Brain microvascular endothelial cell (primary cell): ENCODE results near the gene LIMD2.

Experiments
- DNase-seq: peaks from one replicate; pipeline ENCODE4 v3.0.0-alpha.2; 2020
- H3K27ac ChIP-seq: fragments of 250-450 bp; sonication (Bioruptor Pico); 2 replicates; pipeline ENCODE4 v1.5.1; 2020; ENCODE audit warnings: mild to moderate bottlenecking, moderate library complexity
- H3K27me3 ChIP-seq: fragments of 250-450 bp; sonication (Bioruptor Pico); replicated peaks from 2 replicates; pipeline ENCODE4 v1.5.1; 2020; ENCODE audit warnings: mild to moderate bottlenecking
- H3K36me3 ChIP-seq: fragments of 250-450 bp; sonication (Bioruptor Pico); replicated peaks from 2 replicates; pipeline ENCODE4 v1.5.1; 2020; ENCODE audit warnings: mild to moderate bottlenecking
- H3K4me3 ChIP-seq: 2 replicates; pipeline ENCODE4 v1.5.1; 2011; ENCODE audit warnings: low read depth, mild to moderate bottlenecking, control low read depth, low read length, moderate library complexity
- in situ Hi-C: cut with HindIII; loops from 2 replicates; pipeline ENCODE4 v1.10.0; 2017; ENCODE audit warnings: low sequenced_read_pairs, low pct_ligation_motif_present
- TF ChIP-seq, protein P1 (sequence below): IDR thresholded peaks from 2 replicates; pipeline ENCODE4 v1.5.1; 2011; ENCODE audit warnings: low read depth, mild to moderate bottlenecking, moderate library complexity, low read length, control low read depth, inconsistent platforms; ENCODE audit errors: missing control alignments

Gene LIMD2

DNA sequence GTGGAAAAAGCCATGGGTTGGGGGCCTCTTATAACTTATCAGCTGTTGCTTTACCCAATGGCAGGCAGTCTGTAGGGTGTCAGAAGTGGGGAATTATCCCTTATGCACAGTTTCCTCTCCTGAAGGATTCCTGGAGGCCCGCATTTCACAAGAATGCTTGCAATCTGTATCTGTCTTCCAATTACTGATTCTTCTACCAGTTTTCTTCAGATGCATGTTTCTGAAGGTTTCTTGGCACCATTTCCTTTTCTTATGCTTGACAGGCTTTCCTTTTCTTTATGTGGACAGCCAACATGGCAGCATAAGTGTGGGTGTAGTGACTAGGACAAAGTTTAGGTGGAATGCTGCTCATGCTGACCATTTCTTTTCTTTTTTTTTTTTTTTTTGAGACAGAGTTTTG lies 41.6 kb downstream of the LIMD2 start:
- Histone ChIP-seq H3K36me3 (peaks cover 21% of the 10 kb centered on the region), H3K27ac (no peak overlapping the region)
- in situ Hi-C loops: no loop called here

DNA sequence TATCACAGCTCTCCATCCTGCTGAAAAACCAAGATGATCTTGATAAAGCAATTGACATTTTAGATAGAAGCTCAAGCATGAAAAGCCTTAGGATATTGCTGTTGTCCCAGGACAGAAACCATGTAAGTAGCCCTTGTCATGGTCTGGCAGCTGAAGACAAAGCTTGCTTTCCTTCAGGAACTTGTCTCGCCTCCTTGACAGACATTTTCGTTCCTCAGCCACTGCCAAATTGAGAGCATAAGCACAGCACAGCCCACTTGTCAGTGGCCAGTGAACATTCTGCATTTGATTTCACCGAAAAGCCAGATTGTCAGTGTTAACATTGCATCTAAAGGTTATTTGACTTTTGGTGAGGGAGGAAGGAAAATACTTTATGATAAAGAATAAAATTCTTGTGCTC lies 42.1 kb downstream of the LIMD2 start:
- H3K4me3 ChIP-seq: no peak overlapping the region
- DNase-seq: no peak
- H3K27me3 ChIP-seq: no peaks in the 10 kb centered on the region
- H3K27ac ChIP-seq: no peak overlapping the region
- TF ChIP-seq, protein P1, sequence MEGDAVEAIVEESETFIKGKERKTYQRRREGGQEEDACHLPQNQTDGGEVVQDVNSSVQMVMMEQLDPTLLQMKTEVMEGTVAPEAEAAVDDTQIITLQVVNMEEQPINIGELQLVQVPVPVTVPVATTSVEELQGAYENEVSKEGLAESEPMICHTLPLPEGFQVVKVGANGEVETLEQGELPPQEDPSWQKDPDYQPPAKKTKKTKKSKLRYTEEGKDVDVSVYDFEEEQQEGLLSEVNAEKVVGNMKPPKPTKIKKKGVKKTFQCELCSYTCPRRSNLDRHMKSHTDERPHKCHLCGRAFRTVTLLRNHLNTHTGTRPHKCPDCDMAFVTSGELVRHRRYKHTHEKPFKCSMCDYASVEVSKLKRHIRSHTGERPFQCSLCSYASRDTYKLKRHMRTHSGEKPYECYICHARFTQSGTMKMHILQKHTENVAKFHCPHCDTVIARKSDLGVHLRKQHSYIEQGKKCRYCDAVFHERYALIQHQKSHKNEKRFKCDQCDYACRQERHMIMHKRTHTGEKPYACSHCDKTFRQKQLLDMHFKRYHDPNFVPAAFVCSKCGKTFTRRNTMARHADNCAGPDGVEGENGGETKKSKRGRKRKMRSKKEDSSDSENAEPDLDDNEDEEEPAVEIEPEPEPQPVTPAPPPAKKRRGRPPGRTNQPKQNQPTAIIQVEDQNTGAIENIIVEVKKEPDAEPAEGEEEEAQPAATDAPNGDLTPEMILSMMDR: no peak
- in situ Hi-C loops: no loop called here
- H3K36me3 ChIP-seq: peaks cover 21% of the 10 kb centered on the region

More for the DNA sequence above, 41.6 kb downstream of the LIMD2 start:
- DNase-seq: no peak
- no peaks in the 10 kb centered on the region for H3K27me3 ChIP-seq
- TF ChIP-seq, protein P1: no peak
- H3K4me3 ChIP-seq: no peak overlapping the region

DNA sequence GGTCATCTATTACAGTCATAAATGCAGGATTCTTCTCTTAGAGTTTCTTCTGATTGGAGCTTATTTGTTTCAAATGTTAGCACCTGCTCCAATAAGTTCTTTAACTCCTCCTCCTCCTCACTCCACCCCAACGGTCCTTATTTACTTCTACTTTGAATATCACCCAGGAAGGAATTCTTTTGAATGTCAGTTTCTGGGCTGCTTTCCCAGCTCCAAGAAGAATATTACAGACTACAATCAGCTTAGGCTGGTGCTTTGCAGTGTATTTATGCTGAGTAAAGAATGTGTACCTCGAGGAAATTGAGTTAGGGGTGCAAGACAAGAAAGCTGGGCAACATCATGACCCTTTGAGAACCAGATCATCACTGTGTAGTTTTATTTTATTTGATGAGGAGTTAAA lies 46.9 kb downstream of the LIMD2 start:
- in situ Hi-C loops: no loop called here
- H3K27me3 ChIP-seq: no peaks in the 10 kb centered on the region
- H3K36me3 ChIP-seq: peaks cover 20% of the 10 kb centered on the region
- DNase-seq: no peak
- TF ChIP-seq, protein P1: no peak
- H3K27ac ChIP-seq: no peak overlapping the region
- H3K4me3 ChIP-seq: no peak overlapping the region

DNA sequence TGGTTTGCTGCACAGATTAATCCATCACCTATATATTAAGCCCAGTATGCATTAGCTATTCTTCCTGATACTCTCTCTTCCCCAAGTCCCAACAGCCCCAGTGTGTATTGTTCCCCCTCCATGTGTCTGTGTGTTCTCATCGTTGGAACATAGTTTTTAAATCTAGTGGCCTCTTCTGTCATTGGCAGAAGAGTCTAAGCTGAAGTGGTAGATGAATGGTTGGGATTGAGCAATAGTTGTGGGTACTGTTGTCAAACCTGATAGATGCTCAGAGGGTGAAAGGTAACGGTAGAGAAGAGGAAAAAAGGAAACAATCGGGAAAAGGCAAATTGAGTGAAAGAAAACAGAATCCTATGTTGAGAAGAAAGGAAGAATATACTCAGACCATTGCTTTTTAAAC lies 47.8 kb downstream of the LIMD2 start:
- Histone ChIP-seq H3K27me3 (no peaks in the 10 kb centered on the region), H3K36me3 (peaks cover 14% of the 10 kb centered on the region), H3K27ac (no peak overlapping the region), H3K4me3 (no peak overlapping the region)
- DNase-seq: no peak
- in situ Hi-C loops: no loop called here
- TF ChIP-seq, protein P1: no peak

DNA sequence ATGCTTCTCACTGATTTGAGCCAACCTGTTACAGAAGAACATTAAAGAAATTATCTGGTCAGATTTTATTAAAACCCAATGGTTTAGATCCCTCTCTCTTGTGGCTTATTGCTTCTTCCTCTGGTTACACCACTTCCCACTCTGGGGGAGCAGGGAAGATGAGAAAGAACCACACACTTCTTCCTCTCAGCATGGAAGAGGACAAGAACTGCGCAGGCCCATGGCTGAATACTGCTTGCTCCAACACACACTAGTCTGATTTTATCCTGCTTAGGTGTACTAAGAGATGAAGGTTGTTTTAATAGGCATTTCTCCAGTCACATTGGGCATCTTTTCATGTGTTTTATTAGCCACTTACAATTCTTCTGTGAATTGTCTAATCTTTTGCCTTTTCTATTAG lies 50.1 kb downstream of the LIMD2 start:
- H3K27me3 ChIP-seq: no peaks in the 10 kb centered on the region
- H3K4me3 ChIP-seq: no peak overlapping the region
- no peak overlapping the region for H3K27ac ChIP-seq
- in situ Hi-C loops: no loop called here
- DNase-seq: no peak
- peaks cover 13% of the 10 kb centered on the region for H3K36me3 ChIP-seq
- TF ChIP-seq, protein P1: no peak

DNA sequence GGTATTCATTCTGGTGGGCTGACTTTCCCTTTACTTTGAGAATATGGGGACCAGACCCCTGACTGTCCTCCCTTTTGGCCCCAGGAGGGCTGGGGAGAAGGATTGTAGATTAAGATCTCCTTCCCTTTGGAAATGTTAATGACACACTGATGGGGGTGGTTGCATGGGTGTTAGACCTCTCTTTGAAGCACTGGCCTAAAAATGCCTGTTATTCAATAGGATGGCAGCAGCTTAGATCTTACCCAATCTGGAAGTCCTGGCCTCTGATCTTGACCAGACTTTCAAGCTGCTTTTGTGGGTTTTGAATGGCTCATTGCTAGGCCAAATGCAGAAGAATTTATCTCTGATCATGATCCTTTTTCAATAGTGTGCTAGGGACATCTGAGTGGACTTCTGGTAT lies 52.0 kb downstream of the LIMD2 start:
- H3K4me3 ChIP-seq: no peak overlapping the region
- TF ChIP-seq, protein P1: no peak
- H3K36me3 ChIP-seq: peaks cover 6% of the 10 kb centered on the region
- H3K27me3 ChIP-seq: no peaks in the 10 kb centered on the region
- H3K27ac ChIP-seq: no peak overlapping the region
- no peak for DNase-seq
- in situ Hi-C loops: no loop called here
